Measurements from ENCODE around the gene SNX5.
A peak's percentile ranks its signal among the peaks of the same experiment; 100 is the strongest.

Gene SNX5

GRCh38 chr20:17968366-17969277 lies at the start of gene SNX5, which contains the start of gene MGME1:
SNX5 (minus strand) TSS chr20:17968794; CDS start chr20:17968425, 369 bp downstream.
MGME1 (plus strand) TSS chr20:17969018; CDS start chr20:17969860, 842 bp downstream.
- DNase-seq (ENCODE audit: extremely low read depth, low read depth), result peak; percentile 98
- TF ChIP-seq CTCF (IDR thresholded peaks at IDR 0.05; ENCODE audit: low read depth, low read length, missing control alignments), result no peak
- peak within 1 kb of the TSS; percentile 86 for H3K4me3 ChIP-seq (replicated peaks; ENCODE audit: low read depth, low read length)

- H3K4me3 ChIP-seq (replicated peaks; ENCODE audit: low read depth, low read length), result no peak overlapping the region
- no peak for TF ChIP-seq CTCF (IDR thresholded peaks at IDR 0.05; ENCODE audit: low read depth, low read length, missing control alignments)
- no peak for DNase-seq (ENCODE audit: extremely low read depth, low read depth)
Observed at GRCh38 chr20:18018100-18018499, 49.5 kb upstream of the SNX5 start.

GRCh38 chr20:18016772-18017171 lies 48.2 kb upstream of the SNX5 start:
- TF ChIP-seq CTCF (IDR thresholded peaks at IDR 0.05; ENCODE audit: low read depth, low read length, missing control alignments), result no peak
- no peak for DNase-seq (ENCODE audit: extremely low read depth, low read depth)
- H3K4me3 ChIP-seq (replicated peaks; ENCODE audit: low read depth, low read length), result no peak overlapping the region

GRCh38 chr20:18014411-18014810 lies 45.8 kb upstream of the SNX5 start:
- no peak for TF ChIP-seq CTCF (IDR thresholded peaks at IDR 0.05; ENCODE audit: low read depth, low read length, missing control alignments)
- no peak overlapping the region for H3K4me3 ChIP-seq (replicated peaks; ENCODE audit: low read depth, low read length)
- DNase-seq (ENCODE audit: extremely low read depth, low read depth), result no peak

- no peak for DNase-seq (ENCODE audit: extremely low read depth, low read depth)
- no peak overlapping the region for H3K4me3 ChIP-seq (replicated peaks; ENCODE audit: low read depth, low read length)
- no peak for TF ChIP-seq CTCF (IDR thresholded peaks at IDR 0.05; ENCODE audit: low read depth, low read length, missing control alignments)
Observed at GRCh38 chr20:18012901-18013300, 44.3 kb upstream of the SNX5 start.

GRCh38 chr20:18011951-18012645 lies 43.5 kb upstream of the SNX5 start:
- DNase-seq (ENCODE audit: extremely low read depth, low read depth), result no peak
- no peak overlapping the region for H3K4me3 ChIP-seq (replicated peaks; ENCODE audit: low read depth, low read length)
- no peak for TF ChIP-seq CTCF (IDR thresholded peaks at IDR 0.05; ENCODE audit: low read depth, low read length, missing control alignments)

Measured in HFF-Myc (cell line).